Adipocyte (in vitro differentiated cells): ENCODE data around the gene DMXL1.

Experiments used
- DNase-seq: peaks from one replicate; pipeline ENCODE4 v3.0.0-alpha.2; 2015; ENCODE audit warnings: low read depth
- H3K27me3 ChIP-seq: replicated peaks from 2 replicates; pipeline ENCODE4 v1.7.0; 2013; ENCODE audit warnings: mild to moderate bottlenecking, low read length, moderate library complexity; ENCODE audit not compliant: control insufficient read depth, insufficient read depth
- H3K36me3 ChIP-seq: 2 replicates; pipeline ENCODE4 v1.7.0; 2013; ENCODE audit warnings: low read length, mild to moderate bottlenecking, moderate library complexity; ENCODE audit not compliant: control insufficient read depth, insufficient read depth, severe bottlenecking
- H3K4me1 ChIP-seq: 2 replicates; pipeline ENCODE4 v1.7.0; 2013; ENCODE audit warnings: mild to moderate bottlenecking, low read length, moderate library complexity; ENCODE audit not compliant: control insufficient read depth, insufficient read depth
- H3K4me3 ChIP-seq: 2 replicates; pipeline ENCODE4 v1.7.0; 2013; ENCODE audit warnings: mild to moderate bottlenecking, low read length, moderate library complexity
- H3K9ac ChIP-seq: 2 replicates; pipeline ENCODE4 v1.7.0; 2013; ENCODE audit warnings: mild to moderate bottlenecking, low read length, moderate library complexity
- H3K9me3 ChIP-seq: 2 replicates; pipeline ENCODE4 v1.7.0; 2013; ENCODE audit warnings: mild to moderate bottlenecking, low read length, moderate library complexity; ENCODE audit not compliant: control insufficient read depth

Gene DMXL1

GRCh38 chr5:119271758-119272730 is 201.2 kb downstream of the DMXL1 start:
- H3K27me3 ChIP-seq, result no peaks in the 10 kb centered on the region
- H3K9ac ChIP-seq, result no peak overlapping the region
- H3K9me3 ChIP-seq, result no peaks in the 10 kb centered on the region
- H3K36me3 ChIP-seq, result no peaks in the 10 kb centered on the region
- peak overlapping the region; percentile 42 for H3K4me3 ChIP-seq
- peaks cover 62% of the 10 kb centered on the region for H3K4me1 ChIP-seq
- peak; percentile 82 for DNase-seq

- Histone ChIP-seq H3K27me3 (no peaks in the 10 kb centered on the region), H3K36me3 (no peaks in the 10 kb centered on the region), H3K4me3 (no peak overlapping the region), H3K9me3 (no peaks in the 10 kb centered on the region), H3K9ac (no peak overlapping the region), H3K4me1 (peaks cover 59% of the 10 kb centered on the region)
- no peak for DNase-seq
These were observed 202.5 kb downstream of the DMXL1 start for GRCh38 chr5:119273391-119273839.

- Histone ChIP-seq H3K36me3 (no peaks in the 10 kb centered on the region), H3K27me3 (no peaks in the 10 kb centered on the region), H3K9me3 (no peaks in the 10 kb centered on the region), H3K9ac (no peak overlapping the region), H3K4me3 (no peak overlapping the region), H3K4me1 (peaks cover 58% of the 10 kb centered on the region)
- DNase-seq, result no peak
These were observed 203.3 kb downstream of the DMXL1 start for GRCh38 chr5:119274030-119274766.

GRCh38 chr5:119274767-119275130 is 203.9 kb downstream of the DMXL1 start:
- H3K9ac ChIP-seq, result no peak overlapping the region
- peaks cover 53% of the 10 kb centered on the region for H3K4me1 ChIP-seq
- H3K4me3 ChIP-seq, result no peak overlapping the region
- DNase-seq, result peak; percentile 66
- H3K9me3 ChIP-seq, result no peaks in the 10 kb centered on the region
- no peaks in the 10 kb centered on the region for H3K27me3 ChIP-seq
- H3K36me3 ChIP-seq, result no peaks in the 10 kb centered on the region

GRCh38 chr5:119275146-119275545 is 204.3 kb downstream of the DMXL1 start:
- DNase-seq, result peak; percentile 31
- Histone ChIP-seq H3K4me3 (no peak overlapping the region), H3K9me3 (no peaks in the 10 kb centered on the region), H3K9ac (no peak overlapping the region), H3K36me3 (no peaks in the 10 kb centered on the region), H3K4me1 (peaks cover 49% of the 10 kb centered on the region), H3K27me3 (no peaks in the 10 kb centered on the region)

GRCh38 chr5:119275601-119276173 is 204.8 kb downstream of the DMXL1 start:
- H3K36me3 ChIP-seq, result no peaks in the 10 kb centered on the region

GRCh38 chr5:119276978-119277377 is 206.1 kb downstream of the DMXL1 start:
- Histone ChIP-seq H3K4me3 (no peak overlapping the region), H3K9ac (no peak overlapping the region), H3K9me3 (no peaks in the 10 kb centered on the region), H3K4me1 (peaks cover 32% of the 10 kb centered on the region), H3K36me3 (no peaks in the 10 kb centered on the region), H3K27me3 (no peaks in the 10 kb centered on the region)
- DNase-seq, result no peak

More at GRCh38 chr5:119275601-119276173, 204.8 kb downstream of the DMXL1 start:
- DNase-seq, result no peak
- Histone ChIP-seq H3K4me1 (peaks cover 44% of the 10 kb centered on the region), H3K9ac (no peak overlapping the region), H3K27me3 (no peaks in the 10 kb centered on the region), H3K4me3 (no peak overlapping the region), H3K9me3 (no peaks in the 10 kb centered on the region)

- DNase-seq, result no peak
- H3K4me3 ChIP-seq, result no peak overlapping the region
- H3K36me3 ChIP-seq, result no peaks in the 10 kb centered on the region
- H3K9ac ChIP-seq, result no peak overlapping the region
- H3K27me3 ChIP-seq, result no peaks in the 10 kb centered on the region
- H3K9me3 ChIP-seq, result no peaks in the 10 kb centered on the region
- H3K4me1 ChIP-seq, result peaks cover 10% of the 10 kb centered on the region
These were observed 208.2 kb downstream of the DMXL1 start for GRCh38 chr5:119279093-119279492.

GRCh38 chr5:119280380-119280779 is 209.5 kb downstream of the DMXL1 start:
- Histone ChIP-seq H3K4me1 (peaks cover 6% of the 10 kb centered on the region), H3K9ac (no peak overlapping the region), H3K4me3 (no peak overlapping the region), H3K9me3 (no peaks in the 10 kb centered on the region), H3K36me3 (no peaks in the 10 kb centered on the region), H3K27me3 (no peaks in the 10 kb centered on the region)
- DNase-seq, result no peak

GRCh38 chr5:119282628-119283027 is 211.7 kb downstream of the DMXL1 start:
- H3K36me3 ChIP-seq, result no peaks in the 10 kb centered on the region
- H3K9ac ChIP-seq, result no peak overlapping the region
- no peaks in the 10 kb centered on the region for H3K9me3 ChIP-seq
- no peak for DNase-seq
- no peak overlapping the region for H3K4me3 ChIP-seq
- no peaks in the 10 kb centered on the region for H3K27me3 ChIP-seq
- peaks cover 14% of the 10 kb centered on the region for H3K4me1 ChIP-seq

- Histone ChIP-seq H3K4me3 (no peak overlapping the region), H3K36me3 (no peaks in the 10 kb centered on the region), H3K27me3 (no peaks in the 10 kb centered on the region), H3K9ac (no peak overlapping the region), H3K4me1 (peaks cover 19% of the 10 kb centered on the region), H3K9me3 (no peaks in the 10 kb centered on the region)
- no peak for DNase-seq
These were observed 213.1 kb downstream of the DMXL1 start for GRCh38 chr5:119284031-119284430.
